Stimulated activated CD8-positive, alpha-beta memory T cell treated with anti-CD3 and anti-CD28 coated beads, Interleukin-4, amount 100 ng/mL, for 4 hours (primary cell): Measurements from ENCODE around the gene IQCN.

Experiments used
- DNase-seq, 2 donors: peaks; one replicate each; pipeline ENCODE4 v3.0.0-alpha.2; 2020; ENCODE audit warnings: low read depth in 2 of 2, low spot score in 1 of 2

Gene IQCN

DNA sequence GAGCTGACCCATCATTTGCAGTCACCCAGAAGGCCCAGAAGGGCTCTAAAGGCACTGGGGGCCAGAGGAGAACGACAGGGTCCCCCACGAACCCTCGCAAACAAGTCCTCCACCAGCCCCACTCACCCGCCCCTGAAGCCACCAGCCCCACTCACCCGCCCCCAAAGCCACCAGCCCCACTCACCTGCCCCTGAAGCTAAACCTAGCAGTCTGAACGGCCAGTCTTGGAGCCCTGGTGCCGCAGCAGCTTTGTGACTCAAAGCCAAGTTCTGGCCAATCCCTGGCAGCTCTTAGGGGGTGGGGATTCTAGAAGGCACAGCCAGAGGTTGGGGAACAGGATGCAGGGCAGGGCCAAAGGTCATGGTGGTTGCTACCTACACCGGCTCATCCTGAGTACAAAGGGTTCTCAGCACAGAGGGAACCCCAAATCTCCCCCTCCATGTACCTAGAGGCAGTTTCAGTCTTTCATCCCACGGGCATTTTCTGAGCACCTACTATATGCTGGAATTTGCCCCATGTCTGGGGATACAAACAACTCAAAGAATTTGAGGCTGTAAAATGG is at the start of gene IQCN:
Gene IQCN, minus strand, starts transcription at position 234 of the 562 bp plus-strand sequence. CDS start 4,974 bp downstream, outside the sequence.
- DNase-seq, result no peak

DNA sequence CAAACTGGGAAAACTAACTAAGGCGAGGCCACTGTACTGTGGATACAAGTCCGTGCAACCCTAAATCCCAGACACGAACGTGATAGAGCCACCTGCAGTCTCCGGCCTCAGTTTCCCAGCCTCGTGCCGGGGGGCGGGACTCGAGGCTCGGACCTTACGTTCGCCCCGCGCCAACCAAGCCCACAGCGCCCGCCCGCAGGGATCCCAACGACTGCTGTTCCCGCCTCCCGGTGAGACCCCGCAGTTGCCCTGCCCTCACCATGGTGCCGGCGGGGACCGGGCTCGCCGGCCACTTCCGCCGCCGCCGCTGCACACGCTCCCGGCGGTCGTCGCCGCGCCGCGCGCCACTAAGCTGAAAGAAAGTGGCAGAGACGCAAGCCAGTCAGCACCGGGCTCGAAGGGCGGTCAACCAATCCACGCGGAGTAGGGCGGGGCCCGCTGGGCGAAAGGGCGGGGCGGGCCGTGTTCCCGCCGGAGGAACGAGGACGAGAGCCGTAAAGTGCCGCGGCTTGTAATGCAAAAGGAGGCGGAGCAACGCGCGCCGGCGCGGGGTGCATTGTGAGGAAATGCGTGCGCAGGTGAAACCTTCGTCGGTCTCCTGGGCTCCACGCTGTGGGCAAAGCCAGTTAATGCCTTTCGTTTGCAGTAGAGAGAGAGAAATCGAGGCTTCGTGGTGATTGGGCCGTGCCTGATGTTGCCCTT is 48.7 kb upstream of the IQCN start, which contains the start of gene LSM4:
Gene LSM4, minus strand, starts transcription at position 318 of the 702 bp plus-strand sequence. Its CDS starts 56 bp downstream, at position 262.
- DNase-seq, result peak; percentile 99

DNA sequence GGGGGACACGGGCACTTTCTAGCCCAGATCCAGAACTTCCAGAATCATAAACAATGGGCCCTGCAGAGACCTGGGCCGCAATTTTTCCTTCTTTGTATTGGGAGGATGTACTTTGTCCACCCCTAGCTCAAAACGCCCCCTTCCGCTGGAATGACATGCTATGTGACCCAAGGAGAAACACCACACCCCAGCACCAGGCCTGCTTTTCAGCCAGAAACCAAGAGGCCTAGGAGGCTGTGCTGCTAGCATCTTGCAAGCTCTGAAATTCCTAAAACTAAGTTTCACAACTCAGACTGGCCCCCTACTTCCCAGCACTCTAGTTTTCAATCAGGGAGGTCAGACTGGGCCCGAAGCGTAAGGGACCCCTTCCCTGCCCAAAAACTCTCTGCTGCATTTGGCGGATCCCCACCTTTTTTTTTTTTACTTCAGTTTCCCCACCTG is 48.1 kb upstream of the IQCN start:
- no peak for DNase-seq

- DNase-seq, result no peak
These were observed 47.5 kb upstream of the IQCN start for GRCh38 chr19:18321734-18322102.

DNA sequence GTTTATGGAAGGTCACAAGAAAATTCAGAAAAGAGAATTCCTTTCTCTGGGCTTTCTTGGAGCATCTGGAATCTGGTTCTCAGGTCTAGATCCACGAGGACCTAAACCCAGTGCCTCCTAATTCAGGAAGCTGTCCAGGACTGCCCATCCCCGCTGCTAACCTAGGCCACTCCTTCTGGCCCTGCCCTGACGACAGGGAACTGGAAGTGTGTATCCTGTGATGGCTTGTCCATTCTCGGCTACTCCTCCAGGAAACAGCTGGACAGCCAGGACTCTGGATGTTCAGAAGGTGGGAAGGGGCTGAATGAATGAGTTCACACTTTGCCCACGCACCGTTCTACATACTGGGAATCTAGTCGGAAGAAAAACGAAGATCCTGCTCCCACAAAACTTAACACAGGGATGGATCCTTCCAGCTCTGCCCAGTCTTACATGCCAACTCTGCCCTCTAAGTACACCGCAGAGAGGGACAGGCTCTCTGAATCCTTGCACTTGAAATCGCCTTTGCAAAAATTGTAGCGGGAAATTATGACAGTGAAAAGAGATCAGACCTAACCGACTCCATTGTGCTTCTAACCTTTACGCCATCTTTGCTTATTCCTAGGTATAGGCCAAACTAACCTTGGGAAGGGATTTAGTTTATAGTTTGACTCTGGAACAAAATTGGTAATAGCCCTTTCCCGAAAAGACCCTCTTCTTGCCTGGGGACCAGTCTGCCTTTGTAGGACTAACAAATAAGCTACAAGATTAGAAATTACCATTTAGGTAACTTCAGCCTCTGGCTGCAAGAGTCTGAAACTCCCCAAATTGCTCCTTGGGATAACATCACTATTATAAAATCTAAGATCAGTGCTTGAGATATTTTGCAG is 46.8 kb upstream of the IQCN start:
- no peak for DNase-seq

GRCh38 chr19:18319591-18320135 is 45.4 kb upstream of the IQCN start:
- no peak for DNase-seq

DNA sequence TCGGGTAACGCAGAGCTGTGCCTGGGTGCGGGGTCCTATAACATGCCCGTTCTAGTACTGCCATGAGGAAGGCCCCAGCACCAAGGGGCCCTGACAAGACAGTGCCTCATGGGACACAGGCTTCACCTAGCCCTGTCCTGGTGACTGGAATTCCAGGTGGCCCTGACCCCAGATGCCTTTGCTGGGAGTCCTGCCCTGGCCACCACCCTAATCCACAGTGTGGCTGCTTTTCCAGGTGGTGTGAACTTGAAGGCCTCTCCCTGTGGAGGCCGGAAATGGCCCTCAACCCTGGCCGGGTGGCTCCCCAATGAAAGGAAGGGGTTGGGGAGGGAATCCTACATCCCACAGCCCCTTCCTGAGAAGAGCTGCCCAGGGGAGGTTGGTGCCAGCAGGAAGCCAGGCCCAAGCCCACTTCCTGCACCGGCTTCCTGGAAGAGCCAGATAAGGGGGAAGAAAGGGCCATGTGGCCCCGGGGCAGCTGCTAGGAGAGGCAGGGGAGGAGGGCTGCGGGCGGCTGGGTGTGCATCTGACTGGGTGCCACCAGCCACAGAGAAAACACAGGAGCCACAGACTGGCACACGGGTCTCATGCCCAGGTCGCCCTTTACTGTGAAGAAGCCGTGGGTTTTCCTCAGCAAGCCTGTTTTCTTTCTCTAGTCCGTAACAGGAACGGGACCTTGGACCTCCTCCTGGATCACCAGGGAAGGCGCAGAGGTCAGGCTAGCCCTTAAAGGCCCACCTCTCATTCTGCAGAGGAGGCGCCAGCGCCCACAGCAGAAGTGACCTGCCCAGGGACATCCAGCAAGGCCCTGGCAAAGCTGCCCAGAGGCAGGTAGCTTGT is 43.9 kb upstream of the IQCN start:
- DNase-seq, result no peak

- DNase-seq, result no peak
These were observed 39.1 kb upstream of the IQCN start for GRCh38 chr19:18313398-18313797.

DNA sequence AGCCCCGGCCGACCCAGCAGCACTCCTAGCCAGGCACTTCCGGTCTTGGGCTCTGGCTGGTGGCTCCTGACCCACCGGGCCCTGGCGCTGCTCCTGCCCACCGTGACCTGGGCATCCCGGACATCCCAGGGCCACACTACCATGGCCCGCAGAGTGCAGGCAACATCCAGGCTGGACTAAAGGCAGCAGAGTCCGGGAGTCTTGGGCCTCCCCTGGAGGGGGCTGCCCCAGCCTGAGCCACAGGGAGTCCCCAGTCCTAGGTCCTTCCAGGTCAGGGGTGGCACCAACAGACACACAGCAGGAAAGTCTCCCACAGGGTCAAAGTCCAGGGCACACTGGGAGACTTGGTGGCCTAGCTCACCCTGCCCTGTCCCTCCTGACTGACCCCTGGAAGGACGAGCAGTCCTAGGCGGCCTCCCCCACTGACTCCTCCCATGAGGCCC is 37.9 kb upstream of the IQCN start:
- no peak for DNase-seq

GRCh38 chr19:18311502-18312091 is 37.3 kb upstream of the IQCN start:
- DNase-seq, result no peak

DNA sequence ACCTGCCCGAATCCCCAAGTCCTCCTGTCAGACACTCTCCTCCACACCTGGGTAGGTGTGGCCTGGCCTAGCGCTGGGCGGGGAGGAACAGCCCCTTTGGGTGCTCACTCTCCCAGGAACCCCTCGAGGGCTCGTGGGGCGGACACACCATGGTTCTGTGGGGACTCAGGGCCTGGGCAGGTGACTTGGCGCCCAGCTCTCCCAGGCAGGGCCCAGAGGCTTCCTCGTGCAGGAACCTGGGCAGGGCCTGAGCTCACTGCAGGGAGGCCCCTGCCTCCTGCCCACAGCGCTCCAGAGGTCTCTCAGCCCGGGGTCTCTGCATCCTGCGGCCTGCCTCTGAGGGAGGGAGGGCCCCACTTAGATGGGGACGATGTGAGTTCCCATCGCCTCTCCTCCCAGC is 36.7 kb upstream of the IQCN start:
- DNase-seq, result no peak

DNA sequence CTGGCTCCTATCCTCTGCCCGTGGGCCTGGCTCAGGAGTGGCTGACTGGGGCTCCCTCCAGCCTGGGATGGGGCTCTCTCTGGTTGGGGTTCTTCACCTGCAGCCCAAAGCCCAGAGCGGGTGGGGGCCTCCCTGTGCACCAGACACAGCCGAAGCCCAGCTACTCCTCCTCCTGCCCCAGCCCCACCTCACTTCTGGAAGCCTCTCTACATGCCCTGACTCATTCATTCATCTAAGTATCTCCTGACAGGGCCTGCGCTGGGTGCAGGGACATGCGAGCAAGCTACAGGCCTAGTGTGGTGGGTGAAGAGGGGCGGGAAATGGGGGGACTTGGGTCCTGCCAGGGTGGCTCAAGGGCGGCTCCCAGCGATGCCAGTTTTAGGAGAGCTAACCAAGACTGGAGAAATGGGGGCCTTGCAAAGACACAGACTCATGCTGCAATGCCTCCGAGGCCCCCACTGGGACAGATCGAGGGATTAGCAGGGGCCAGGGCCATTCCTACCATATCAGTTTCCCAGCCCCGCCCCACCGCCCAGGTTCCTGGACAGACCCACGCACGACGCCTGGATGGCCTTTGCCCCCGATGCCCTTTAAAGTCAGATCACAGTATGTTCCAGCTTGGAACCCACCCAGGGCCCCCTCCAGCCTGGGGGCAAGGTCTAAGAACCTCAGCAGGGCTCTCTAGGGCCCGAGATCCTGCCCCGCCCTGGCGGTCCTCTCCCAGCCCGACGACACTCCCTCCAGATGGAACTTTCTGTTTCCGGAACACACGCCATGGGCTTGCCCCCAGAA is 36.1 kb upstream of the IQCN start:
- DNase-seq, result no peak

GRCh38 chr19:18309525-18310064 is 35.3 kb upstream of the IQCN start:
- DNase-seq, result no peak

- no peak for DNase-seq
These were observed 34.7 kb upstream of the IQCN start for GRCh38 chr19:18308948-18309325.

- DNase-seq, result no peak
These were observed 34.0 kb upstream of the IQCN start for GRCh38 chr19:18308051-18308947.

GRCh38 chr19:18307271-18307681 is 33.0 kb upstream of the IQCN start:
- no peak for DNase-seq

DNA sequence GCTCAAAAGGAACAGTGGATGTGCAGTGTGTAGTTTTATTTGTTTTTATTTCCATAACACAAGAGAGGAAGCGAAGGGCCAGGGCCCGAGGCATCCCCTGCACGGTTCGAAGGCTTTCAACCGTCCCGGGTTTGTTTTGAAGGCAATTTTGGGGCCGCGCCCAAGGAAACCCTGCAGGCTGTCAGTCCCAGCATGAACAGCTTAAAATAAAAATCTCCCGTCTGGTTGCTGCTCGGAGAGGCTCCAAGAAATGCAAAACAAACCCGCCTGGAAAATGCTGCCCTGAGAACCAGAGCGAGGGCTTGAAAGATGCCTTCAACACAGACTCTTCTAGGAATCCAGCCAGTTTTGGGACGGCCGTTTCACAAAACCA is 32.6 kb upstream of the IQCN start:
- DNase-seq, result no peak

GRCh38 chr19:18306209-18306887 is 32.1 kb upstream of the IQCN start:
- no peak for DNase-seq
